ENCODE data around the gene TSPAN19. TPM values are rescaled to one million over a fixed set of nuclear protein-coding genes. Genes with fewer than 3 reads are reported as not detected.

TSPAN19 gene
- total RNA-seq, 2 donors from 2014 or later, result 0.41 TPM; not detected in 1

DNA sequence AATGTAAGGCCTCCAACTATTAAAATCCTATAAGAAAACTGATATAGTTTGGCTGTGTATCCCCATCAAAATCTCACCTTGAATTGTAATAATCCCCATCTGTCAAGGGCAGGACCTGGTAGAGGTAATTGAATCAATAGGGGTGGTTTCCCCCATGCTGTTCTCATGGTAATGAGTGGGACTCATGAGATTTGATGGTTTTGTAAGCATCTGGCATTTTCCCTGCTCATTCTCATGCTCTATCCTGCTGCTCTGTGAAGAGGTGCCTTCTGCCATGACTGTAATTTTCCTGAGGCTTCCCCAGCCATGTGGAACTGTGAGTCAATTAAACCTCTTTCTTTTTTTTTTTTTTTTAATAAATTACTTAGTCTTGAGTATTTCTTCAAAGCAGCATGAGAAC is 31.9 kb downstream of the TSPAN19 start:
- intact Hi-C loops (cut with DNase I), result no loop called here
- no peak overlapping the region for H3K4me3 ChIP-seq
- H3K4me1 ChIP-seq (replicated peaks), result no peaks in the 10 kb centered on the region
- H3K27me3 ChIP-seq (replicated peaks; ENCODE audit: insufficient read depth), result no peaks in the 10 kb centered on the region
- TF ChIP-seq POLR2AphosphoS5 (IDR thresholded peaks at IDR 0.05) (no peak), POLR2A (IDR thresholded peaks at IDR 0.05) (no peak)
- TF ChIP-seq, protein P1, sequence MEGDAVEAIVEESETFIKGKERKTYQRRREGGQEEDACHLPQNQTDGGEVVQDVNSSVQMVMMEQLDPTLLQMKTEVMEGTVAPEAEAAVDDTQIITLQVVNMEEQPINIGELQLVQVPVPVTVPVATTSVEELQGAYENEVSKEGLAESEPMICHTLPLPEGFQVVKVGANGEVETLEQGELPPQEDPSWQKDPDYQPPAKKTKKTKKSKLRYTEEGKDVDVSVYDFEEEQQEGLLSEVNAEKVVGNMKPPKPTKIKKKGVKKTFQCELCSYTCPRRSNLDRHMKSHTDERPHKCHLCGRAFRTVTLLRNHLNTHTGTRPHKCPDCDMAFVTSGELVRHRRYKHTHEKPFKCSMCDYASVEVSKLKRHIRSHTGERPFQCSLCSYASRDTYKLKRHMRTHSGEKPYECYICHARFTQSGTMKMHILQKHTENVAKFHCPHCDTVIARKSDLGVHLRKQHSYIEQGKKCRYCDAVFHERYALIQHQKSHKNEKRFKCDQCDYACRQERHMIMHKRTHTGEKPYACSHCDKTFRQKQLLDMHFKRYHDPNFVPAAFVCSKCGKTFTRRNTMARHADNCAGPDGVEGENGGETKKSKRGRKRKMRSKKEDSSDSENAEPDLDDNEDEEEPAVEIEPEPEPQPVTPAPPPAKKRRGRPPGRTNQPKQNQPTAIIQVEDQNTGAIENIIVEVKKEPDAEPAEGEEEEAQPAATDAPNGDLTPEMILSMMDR (IDR thresholded peaks at IDR 0.05), result no peak
- DNase-seq (ENCODE audit: low spot score), result no peak
- H3K27ac ChIP-seq, result no peak overlapping the region
- H3K9me3 ChIP-seq, result no peaks in the 10 kb centered on the region
- H3K36me3 ChIP-seq, result no peaks in the 10 kb centered on the region

DNA sequence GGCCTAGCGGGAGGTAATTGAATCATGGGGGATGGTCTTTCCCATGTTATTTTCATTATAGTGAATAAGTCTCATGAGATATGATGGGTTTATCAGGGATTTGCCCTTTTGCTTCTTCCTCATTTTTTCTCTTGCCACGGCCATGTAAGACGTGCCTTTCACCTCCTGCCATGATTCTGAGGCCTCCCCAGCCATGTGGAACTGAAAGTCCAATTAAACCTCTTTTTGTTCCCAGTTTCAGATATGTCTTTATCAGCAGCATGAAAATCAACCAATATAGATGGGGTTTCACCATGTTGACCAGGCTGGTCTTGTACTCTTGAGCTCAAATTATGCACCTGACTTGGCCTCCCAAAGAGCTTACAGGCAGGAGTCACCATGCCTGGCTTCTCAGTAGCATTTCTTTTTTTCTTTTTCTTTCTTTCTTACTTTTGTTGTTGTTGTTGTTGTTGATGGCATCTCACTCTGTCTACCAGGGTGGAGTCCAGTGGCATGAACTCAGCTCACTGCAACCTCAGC is 33.2 kb downstream of the TSPAN19 start:
- WGBS, result 90% methylated on average over 3 of the region's 3 CpGs
- no peaks in the 10 kb centered on the region for H3K36me3 ChIP-seq
- H3K4me3 ChIP-seq, result no peak overlapping the region
- DNase-seq (ENCODE audit: low spot score), result no peak
- TF ChIP-seq, protein P1 (IDR thresholded peaks at IDR 0.05), result no peak
- no peak for TF ChIP-seq POLR2A (IDR thresholded peaks at IDR 0.05)
- no peak for TF ChIP-seq POLR2AphosphoS5 (IDR thresholded peaks at IDR 0.05)
- H3K4me1 ChIP-seq (replicated peaks), result no peaks in the 10 kb centered on the region
- H3K27ac ChIP-seq, result no peak overlapping the region
- H3K9me3 ChIP-seq, result no peaks in the 10 kb centered on the region
- intact Hi-C loops (cut with DNase I), result no loop called here
- H3K27me3 ChIP-seq (replicated peaks; ENCODE audit: insufficient read depth), result no peaks in the 10 kb centered on the region

DNA sequence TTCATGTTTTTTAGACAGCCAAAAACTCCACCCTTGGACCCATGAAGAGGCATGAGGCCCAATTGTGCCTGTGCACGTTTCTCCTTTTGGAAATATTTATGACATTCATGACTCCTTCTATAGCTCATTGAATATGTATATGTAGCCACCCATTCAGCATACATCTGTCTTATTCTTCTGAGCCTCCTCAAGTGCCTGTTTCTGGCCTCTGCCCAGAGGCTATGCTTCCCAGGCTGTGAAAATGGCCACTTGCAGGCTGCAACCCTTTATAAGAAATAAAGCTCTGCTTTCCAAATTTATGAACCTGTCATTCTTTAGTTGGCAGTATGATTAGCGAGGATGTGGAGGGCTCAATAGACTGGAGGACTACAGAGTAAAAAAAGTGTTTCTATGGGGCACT is 35.3 kb downstream of the TSPAN19 start:
- H3K36me3 ChIP-seq, result no peaks in the 10 kb centered on the region
- DNase-seq (ENCODE audit: low spot score), result no peak
- no peak overlapping the region for H3K27ac ChIP-seq
- H3K27me3 ChIP-seq (replicated peaks; ENCODE audit: insufficient read depth), result no peaks in the 10 kb centered on the region
- 50% methylated on average over 2 of the region's 2 CpGs for WGBS
- no peaks in the 10 kb centered on the region for H3K9me3 ChIP-seq
- TF ChIP-seq POLR2AphosphoS5 (IDR thresholded peaks at IDR 0.05) (no peak), POLR2A (IDR thresholded peaks at IDR 0.05) (no peak)
- TF ChIP-seq, protein P1 (IDR thresholded peaks at IDR 0.05), result no peak
- H3K4me1 ChIP-seq (replicated peaks), result no peaks in the 10 kb centered on the region
- no peak overlapping the region for H3K4me3 ChIP-seq
- intact Hi-C loops (cut with DNase I), result no loop called here

DNA sequence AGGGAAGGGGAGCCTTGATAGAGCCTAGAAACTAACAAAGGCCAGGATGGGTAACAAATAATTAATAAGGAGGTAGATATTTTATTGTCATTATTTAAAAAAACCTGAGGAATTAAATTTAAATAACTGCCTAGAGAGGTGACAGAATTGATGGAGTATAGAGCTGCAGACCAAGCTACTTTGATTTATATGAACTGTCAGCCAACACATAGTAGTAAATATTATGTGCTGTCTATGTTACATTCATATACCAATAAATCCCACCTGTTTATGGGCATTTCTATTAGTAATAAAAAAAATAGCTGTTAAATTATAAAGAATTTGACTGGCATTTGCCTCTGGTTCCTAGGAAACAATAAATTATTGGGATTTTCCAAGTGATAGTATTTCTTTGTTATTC is 37.7 kb downstream of the TSPAN19 start:
- TF ChIP-seq, protein P1 (IDR thresholded peaks at IDR 0.05), result no peak
- no peak for TF ChIP-seq POLR2AphosphoS5 (IDR thresholded peaks at IDR 0.05)
- no peak for TF ChIP-seq POLR2A (IDR thresholded peaks at IDR 0.05)
- Histone ChIP-seq H3K36me3 (no peaks in the 10 kb centered on the region), H3K4me1 (replicated peaks) (no peaks in the 10 kb centered on the region), H3K9me3 (no peaks in the 10 kb centered on the region), H3K27me3 (replicated peaks; ENCODE audit: insufficient read depth) (no peaks in the 10 kb centered on the region), H3K4me3 (no peak overlapping the region), H3K27ac (no peak overlapping the region)
- intact Hi-C loops (cut with DNase I), result no loop called here
- DNase-seq (ENCODE audit: low spot score), result no peak

DNA sequence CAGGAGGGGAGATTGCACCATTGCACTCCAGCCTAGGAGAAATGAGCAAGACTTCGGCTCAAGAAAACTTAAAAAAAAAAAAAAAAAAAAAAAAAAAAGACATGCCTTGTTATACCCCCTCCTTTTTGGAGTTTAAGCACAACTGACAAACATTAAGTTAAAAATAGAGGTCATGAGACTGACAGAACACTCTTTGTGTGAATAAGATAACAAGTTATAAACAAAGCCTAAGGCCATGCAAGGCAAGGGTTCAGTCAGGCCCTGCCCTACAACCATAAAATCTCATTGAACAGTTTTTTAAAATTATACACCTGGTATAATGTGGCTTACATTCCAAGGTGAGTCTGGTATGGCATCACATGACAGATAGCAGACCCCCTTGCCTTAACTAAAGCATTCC is 39.3 kb downstream of the TSPAN19 start:
- Histone ChIP-seq H3K36me3 (no peaks in the 10 kb centered on the region), H3K27me3 (replicated peaks; ENCODE audit: insufficient read depth) (no peaks in the 10 kb centered on the region), H3K4me3 (no peak overlapping the region), H3K4me1 (replicated peaks) (no peaks in the 10 kb centered on the region), H3K27ac (no peak overlapping the region), H3K9me3 (no peaks in the 10 kb centered on the region)
- WGBS, result 92% methylated on average over 1 of the region's 1 CpG
- no peak for TF ChIP-seq POLR2A (IDR thresholded peaks at IDR 0.05)
- TF ChIP-seq, protein P1 (IDR thresholded peaks at IDR 0.05), result no peak
- TF ChIP-seq POLR2AphosphoS5 (IDR thresholded peaks at IDR 0.05), result no peak
- no peak for DNase-seq (ENCODE audit: low spot score)
- intact Hi-C loops (cut with DNase I), result no loop called here
